Fibroblast of lung (primary cell): ENCODE results near the gene DNAJC24. TPM values are rescaled to one million over a fixed set of nuclear protein-coding genes. Genes with fewer than 3 reads are reported as not detected.

ENCODE experiments used
- DNase-seq, 2 donors: peaks; one replicate each; pipeline versions ENCODE4 v3.0.0 to v3.0.0-alpha.2; 2010; ENCODE audit warnings: low read depth in 2 of 2
- H2AFZ ChIP-seq: 2 replicates; pipeline ENCODE4 v1.5.1; 2012; ENCODE audit warnings: low read length, control low read depth, inconsistent platforms
- H3K27ac ChIP-seq: 2 replicates; pipeline ENCODE4 v1.5.1; 2011; ENCODE audit warnings: low read length, control low read depth; ENCODE audit not compliant: insufficient read depth
- H3K27me3 ChIP-seq: 2 replicates; pipeline ENCODE4 v1.5.1; 2011; ENCODE audit warnings: mild to moderate bottlenecking, low read length; ENCODE audit not compliant: control insufficient read depth, insufficient read depth
- H3K36me3 ChIP-seq: 2 replicates; pipeline ENCODE4 v1.5.1; 2011; ENCODE audit warnings: low read length; ENCODE audit not compliant: control insufficient read depth, insufficient read depth
- H3K4me1 ChIP-seq: 2 replicates; pipeline ENCODE4 v1.5.1; 2011; ENCODE audit warnings: low read length; ENCODE audit not compliant: control insufficient read depth, insufficient read depth; ENCODE audit errors: extremely low read depth
- H3K4me2 ChIP-seq: 2 replicates; pipeline ENCODE4 v1.5.1; 2011; ENCODE audit warnings: low read length, control low read depth; ENCODE audit not compliant: insufficient read depth; ENCODE audit errors: extremely low read depth
- H3K4me3 ChIP-seq, 4 experiments: fragments of 200-600 bp in 1 of 4; sonication (generic) in 1 of 4; replicated peaks in 1 of 4; 2 replicates each; pipeline ENCODE4 v1.5.1; 2011 to 2016; ENCODE audit warnings: low read length in 4 of 4, low read depth in 3 of 4, mild to moderate bottlenecking in 3 of 4, control low read depth in 2 of 4, inconsistent platforms in 1 of 4, mixed read lengths in 1 of 4; ENCODE audit not compliant: insufficient read depth in 1 of 4; ENCODE audit errors: control extremely low read depth in 1 of 4
- H3K79me2 ChIP-seq: 2 replicates; pipeline ENCODE4 v1.5.1; 2012; ENCODE audit warnings: mild to moderate bottlenecking, low read length, inconsistent platforms; ENCODE audit not compliant: control insufficient read depth, insufficient read depth
- H3K9ac ChIP-seq: 2 replicates; pipeline ENCODE4 v1.5.1; 2011; ENCODE audit warnings: mild to moderate bottlenecking, low read length, control low read depth; ENCODE audit not compliant: insufficient read depth
- H3K9me3 ChIP-seq: 2 replicates; pipeline ENCODE4 v1.5.1; 2012; ENCODE audit warnings: low read depth, low read length; ENCODE audit not compliant: control insufficient read depth, insufficient read depth
- H4K20me1 ChIP-seq: 2 replicates; pipeline ENCODE4 v1.5.1; 2011; ENCODE audit warnings: low read length; ENCODE audit not compliant: control insufficient read depth, insufficient read depth; ENCODE audit errors: extremely low read depth
- EZH2 ChIP-seq: IDR thresholded peaks from 2 replicates; pipeline ENCODE4 v1.5.1; 2012; ENCODE audit warnings: low read length, control low read depth, mild to moderate bottlenecking; ENCODE audit errors: missing control alignments
- polyA plus RNA-seq, 2 donors: library from polyadenylated mRNA; depleted of rRNA in 1 of 2; stranded (reverse) in 1 of 2; unstranded in 1 of 2; fragments of >200 nt; gene quantifications; 2 replicates each; pipeline ENCODE4 v1.2.1, GENCODE V29; 2011 to 2012; ENCODE audit warnings: missing spikeins in 1 of 2
- total RNA-seq: library from RNA; depleted of rRNA; stranded (reverse); fragments of >200 nt; gene quantifications from 2 replicates; pipeline ENCODE4 v1.2.1, GENCODE V29; 2014
- TF ChIP-seq, protein P1 (sequence below), 2 donors: IDR thresholded peaks in 1 of 2; conservative IDR thresholded peaks in 1 of 2; 1 replicate in 1 of 2; 2 replicates in 1 of 2; pipeline ENCODE4 v1.5.1; 2011 to 2012; ENCODE audit warnings: low read length in 2 of 2, control low read depth in 1 of 2, inconsistent platforms in 1 of 2, low read depth in 1 of 2, mild to moderate bottlenecking in 1 of 2

Gene DNAJC24
- total and polyA plus RNA-seq, 2 donors (not counting 1 experiment from before 2014, with no cell fraction given), result 13.3 to 19.2 TPM

DNA sequence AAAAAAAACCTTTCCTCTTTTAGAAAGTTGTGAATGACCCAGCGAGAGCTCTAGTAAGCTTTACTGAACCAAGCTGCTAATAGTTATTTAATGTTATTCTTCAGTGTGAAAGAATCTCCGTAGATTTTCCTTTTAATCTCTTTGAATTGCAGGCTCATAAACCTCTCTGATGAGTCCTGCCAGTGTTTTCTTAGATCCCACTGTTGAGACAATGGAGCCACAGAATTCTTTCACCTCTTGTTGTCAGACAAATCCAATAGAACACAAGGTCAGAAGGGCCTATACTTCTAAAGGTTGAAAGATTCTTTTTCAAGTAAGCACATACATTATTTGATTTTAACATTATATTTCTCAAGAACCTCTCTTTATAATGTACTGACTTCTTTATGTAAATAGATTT, 52.2 kb downstream of the DNAJC24 start:
- no peak overlapping the region for H3K4me2 ChIP-seq
- no peaks in the 10 kb centered on the region for H3K4me1 ChIP-seq
- no peak overlapping the region for H3K4me3 ChIP-seq

DNA sequence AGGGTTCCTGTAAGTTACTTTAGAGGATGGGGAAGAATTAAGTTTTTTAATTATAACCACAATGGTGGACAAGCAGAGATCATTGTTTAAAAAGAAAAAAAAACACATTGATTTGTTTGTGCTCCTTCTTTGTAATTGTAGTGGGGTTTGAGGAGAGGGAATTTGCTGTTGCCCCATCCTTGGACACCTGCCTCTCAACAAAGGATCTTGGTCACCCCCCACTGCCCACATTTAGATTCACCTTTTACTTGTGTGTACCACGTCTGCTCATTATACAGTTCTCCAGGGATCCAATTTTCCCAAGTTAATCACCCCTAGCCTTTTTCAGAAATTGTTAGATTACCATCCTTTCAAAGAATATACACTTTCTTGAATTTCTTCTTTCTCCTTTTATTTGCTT, 53.0 kb downstream of the DNAJC24 start:
- no peak for DNase-seq
- H3K36me3 ChIP-seq, result no peaks in the 10 kb centered on the region
- H2AFZ ChIP-seq, result no peak overlapping the region
- no peaks in the 10 kb centered on the region for H4K20me1 ChIP-seq
- no peaks in the 10 kb centered on the region for H3K4me1 ChIP-seq
- no peaks in the 10 kb centered on the region for H3K9me3 ChIP-seq
- H3K27ac ChIP-seq, result no peak overlapping the region
- H3K79me2 ChIP-seq, result no peaks in the 10 kb centered on the region
- TF ChIP-seq, protein P1, sequence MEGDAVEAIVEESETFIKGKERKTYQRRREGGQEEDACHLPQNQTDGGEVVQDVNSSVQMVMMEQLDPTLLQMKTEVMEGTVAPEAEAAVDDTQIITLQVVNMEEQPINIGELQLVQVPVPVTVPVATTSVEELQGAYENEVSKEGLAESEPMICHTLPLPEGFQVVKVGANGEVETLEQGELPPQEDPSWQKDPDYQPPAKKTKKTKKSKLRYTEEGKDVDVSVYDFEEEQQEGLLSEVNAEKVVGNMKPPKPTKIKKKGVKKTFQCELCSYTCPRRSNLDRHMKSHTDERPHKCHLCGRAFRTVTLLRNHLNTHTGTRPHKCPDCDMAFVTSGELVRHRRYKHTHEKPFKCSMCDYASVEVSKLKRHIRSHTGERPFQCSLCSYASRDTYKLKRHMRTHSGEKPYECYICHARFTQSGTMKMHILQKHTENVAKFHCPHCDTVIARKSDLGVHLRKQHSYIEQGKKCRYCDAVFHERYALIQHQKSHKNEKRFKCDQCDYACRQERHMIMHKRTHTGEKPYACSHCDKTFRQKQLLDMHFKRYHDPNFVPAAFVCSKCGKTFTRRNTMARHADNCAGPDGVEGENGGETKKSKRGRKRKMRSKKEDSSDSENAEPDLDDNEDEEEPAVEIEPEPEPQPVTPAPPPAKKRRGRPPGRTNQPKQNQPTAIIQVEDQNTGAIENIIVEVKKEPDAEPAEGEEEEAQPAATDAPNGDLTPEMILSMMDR (conservative IDR thresholded peaks at IDR 0.05 in 1 of 2, IDR thresholded peaks at IDR 0.05 in 1 of 2; ENCODE audit: low read depth in 1 of 2, low read length in 2 of 2), result no peak
- no peak for TF ChIP-seq EZH2
- no peaks in the 10 kb centered on the region for H3K27me3 ChIP-seq
- H3K9ac ChIP-seq, result no peak overlapping the region
- no peak overlapping the region for H3K4me2 ChIP-seq
- no peak overlapping the region for H3K4me3 ChIP-seq

More for the DNA sequence above, 52.2 kb downstream of the DNAJC24 start:
- Histone ChIP-seq H3K9me3 (no peaks in the 10 kb centered on the region), H4K20me1 (no peaks in the 10 kb centered on the region), H3K36me3 (no peaks in the 10 kb centered on the region), H3K9ac (no peak overlapping the region), H2AFZ (no peak overlapping the region), H3K27ac (no peak overlapping the region), H3K79me2 (no peaks in the 10 kb centered on the region), H3K27me3 (no peaks in the 10 kb centered on the region)
- DNase-seq, result no peak
- TF ChIP-seq EZH2, result no peak

DNA sequence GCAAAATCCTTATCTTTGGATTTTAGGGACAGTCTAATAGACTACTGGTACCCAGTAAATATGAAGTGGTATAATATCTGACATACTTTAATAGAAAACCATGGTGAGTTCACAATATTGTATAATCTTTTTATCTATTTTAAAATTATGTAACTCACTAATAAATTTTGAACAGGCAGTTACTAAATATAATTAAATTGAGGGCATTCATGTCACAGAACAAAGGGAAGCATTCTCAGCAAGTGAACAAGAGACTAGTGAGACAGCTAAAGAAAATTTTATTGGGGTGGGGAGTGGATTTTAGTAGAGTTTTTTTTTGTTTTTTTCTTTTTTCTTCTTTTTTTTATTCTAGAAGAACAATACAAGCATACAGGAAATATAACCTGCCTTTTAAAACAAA, 55.0 kb downstream of the DNAJC24 start:
- no peaks in the 10 kb centered on the region for H4K20me1 ChIP-seq
- H3K36me3 ChIP-seq, result no peaks in the 10 kb centered on the region
- no peak overlapping the region for H3K9ac ChIP-seq
- no peaks in the 10 kb centered on the region for H3K27me3 ChIP-seq
- TF ChIP-seq, protein P1 (conservative IDR thresholded peaks at IDR 0.05 in 1 of 2, IDR thresholded peaks at IDR 0.05 in 1 of 2; ENCODE audit: low read depth in 1 of 2, low read length in 2 of 2), result no peak
- TF ChIP-seq EZH2, result no peak
- no peak overlapping the region for H3K4me2 ChIP-seq
- no peak for DNase-seq
- H3K27ac ChIP-seq, result no peak overlapping the region
- no peaks in the 10 kb centered on the region for H3K9me3 ChIP-seq
- no peak overlapping the region for H2AFZ ChIP-seq
- H3K79me2 ChIP-seq, result no peaks in the 10 kb centered on the region
- H3K4me3 ChIP-seq, result no peak overlapping the region
- H3K4me1 ChIP-seq, result no peaks in the 10 kb centered on the region
